NCI-H524 (cell line): ENCODE results near the gene METTL24.
A peak's percentile ranks its signal among the peaks of the same experiment; 100 is the strongest.

Source experiments
- DNase-seq, 2 experiments: peaks; one replicate each; lab custom pipeline; 2025; lab: John Stamatoyannopoulos, UW

METTL24 gene

DNA sequence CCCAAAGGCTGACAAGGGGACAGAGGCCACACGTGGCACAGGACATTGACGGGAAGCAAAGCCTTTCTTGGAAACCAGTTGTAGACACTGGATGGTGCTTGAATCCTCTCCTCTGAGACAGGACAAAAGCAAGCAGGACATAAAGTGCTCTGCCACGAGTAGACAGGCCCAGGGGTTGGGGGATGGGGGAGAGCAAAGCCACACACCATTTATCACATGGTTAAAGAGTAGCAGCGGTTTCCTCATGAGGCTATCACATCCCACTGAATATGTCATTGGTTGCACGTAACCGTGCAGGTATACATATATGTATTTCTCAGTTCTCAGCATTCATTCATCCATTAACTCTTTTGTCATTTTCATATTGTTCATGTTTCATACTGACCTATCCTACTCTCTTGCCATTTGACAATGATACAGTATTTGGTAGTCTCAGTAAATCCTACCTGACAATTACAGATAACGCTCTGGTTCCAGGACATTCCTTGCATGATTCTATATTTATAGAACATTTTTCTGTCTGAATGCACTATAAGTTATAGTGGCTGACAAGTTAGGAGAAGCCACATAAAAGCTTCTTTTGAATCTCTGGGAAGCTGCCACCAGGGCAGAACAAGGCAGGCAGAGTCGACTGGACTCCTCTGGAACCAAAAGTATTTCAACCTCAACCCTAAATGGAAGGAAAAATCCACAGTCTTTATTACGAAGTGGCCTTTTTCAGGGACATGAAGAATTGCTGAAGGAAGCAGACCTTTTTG is 23.5 kb downstream of the METTL24 start:
- no peak for DNase-seq

DNA sequence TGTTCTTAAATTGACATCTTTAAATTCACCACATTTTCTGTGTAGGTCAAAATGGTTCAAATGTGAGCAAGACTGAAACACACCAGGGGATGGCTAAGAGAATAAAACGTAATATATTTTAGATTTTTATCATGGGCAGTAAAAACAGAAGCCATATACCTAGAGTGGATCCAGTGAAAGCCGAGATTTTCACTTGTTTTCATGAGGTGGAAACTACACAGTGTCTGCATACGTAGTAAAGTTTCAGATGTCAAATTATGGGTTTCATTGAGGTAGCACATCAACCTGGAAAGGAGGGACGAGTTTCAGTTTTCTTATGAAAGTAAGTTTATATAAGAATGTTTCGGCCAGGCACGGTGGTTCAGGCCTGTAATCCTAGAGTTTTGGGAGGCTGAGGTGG is 25.9 kb downstream of the METTL24 start:
- DNase-seq = no peak

DNA sequence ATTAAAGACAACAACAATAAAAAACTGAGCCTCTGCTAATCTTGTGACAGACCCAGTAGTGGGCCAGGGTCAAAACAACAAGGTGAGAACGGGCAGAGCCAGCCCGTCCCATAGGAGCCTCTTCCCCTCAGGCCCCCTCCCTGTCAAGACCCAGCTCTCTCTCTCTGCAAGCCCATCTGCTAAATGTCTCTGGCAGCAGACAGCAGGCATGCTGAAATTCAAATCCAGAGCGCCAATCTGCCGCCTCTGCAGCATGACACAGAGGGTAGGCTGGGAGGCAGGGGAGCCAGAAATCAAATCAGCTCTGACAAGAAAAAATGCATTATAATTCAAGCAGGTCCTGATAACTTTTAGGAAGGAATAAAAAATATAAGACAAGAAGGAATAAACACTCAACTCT is 26.3 kb downstream of the METTL24 start:
- peak; percentile 74 to 82 for DNase-seq

DNA sequence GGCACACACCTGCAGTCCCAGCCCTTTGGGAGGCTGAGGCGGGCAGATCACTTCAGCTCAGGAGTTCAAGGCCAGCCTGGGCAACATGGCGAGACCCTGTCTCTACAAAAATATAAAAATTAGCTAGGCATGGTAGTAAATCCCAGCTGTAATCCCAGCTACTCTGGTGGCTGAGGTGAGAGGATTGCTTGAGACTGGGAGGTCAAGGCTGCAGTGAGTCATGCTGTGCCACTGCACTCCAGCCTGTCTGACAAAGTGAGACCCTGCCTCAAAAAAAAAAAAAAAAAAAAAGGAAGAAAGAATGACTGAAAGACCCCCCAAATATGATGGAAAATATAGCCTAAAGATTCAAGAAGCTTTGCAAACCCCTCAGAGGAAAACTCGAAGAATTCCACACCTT is 26.8 kb downstream of the METTL24 start:
- DNase-seq = no peak

DNA sequence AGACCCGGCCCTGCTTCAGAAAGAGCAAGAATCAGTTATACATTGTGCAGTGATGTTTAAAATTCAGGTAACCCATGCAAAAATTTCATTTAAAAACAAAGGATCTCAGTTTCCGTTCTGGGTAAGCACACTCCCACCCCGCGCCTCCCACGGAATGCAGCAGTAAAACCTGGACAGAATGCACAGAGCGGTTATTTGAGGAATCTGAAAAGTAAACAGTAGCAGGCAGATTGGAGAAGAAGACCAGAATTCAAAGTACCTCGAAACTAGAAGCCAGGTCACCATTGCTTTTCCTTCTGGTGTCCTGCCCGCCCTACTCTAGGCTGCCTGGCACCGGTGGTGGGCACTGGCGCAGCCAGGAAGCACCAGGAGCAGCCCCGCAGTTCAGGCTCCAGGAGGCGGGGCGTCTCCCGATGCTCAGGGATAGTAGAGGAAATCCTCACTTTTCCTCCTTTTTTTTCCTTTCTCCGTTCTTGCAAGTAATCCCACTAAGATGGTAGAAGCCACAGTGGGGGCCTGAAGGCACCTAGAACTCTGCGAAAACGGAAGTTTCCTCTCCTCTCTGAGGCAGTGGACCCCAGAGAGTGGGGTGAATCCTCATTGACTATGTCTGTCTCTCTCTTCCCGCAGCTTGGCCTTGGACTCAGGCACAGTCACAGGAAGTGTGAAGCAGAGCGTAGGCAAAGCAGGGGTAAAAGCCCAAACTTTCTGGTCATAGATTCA is 28.3 kb downstream of the METTL24 start:
- DNase-seq = no peak

DNA sequence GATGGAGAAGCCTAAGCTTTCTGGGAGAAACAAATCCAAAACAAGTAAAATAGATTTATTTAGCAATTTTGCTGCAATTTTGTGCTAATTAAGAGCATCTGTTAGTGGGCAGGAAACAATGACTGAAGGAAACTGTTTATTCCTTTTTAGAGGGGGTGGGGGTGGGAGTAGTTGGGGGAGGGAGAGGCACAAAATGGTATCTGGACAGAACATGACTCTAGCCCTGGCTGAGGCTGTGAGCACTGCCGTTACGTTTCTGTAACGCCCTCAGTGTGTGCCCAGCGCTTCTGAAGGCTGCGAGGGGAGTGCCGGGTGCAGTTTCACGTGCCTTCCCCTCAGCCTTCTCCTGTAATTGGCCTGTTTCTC is 28.8 kb downstream of the METTL24 start:
- DNase-seq = no peak

DNA sequence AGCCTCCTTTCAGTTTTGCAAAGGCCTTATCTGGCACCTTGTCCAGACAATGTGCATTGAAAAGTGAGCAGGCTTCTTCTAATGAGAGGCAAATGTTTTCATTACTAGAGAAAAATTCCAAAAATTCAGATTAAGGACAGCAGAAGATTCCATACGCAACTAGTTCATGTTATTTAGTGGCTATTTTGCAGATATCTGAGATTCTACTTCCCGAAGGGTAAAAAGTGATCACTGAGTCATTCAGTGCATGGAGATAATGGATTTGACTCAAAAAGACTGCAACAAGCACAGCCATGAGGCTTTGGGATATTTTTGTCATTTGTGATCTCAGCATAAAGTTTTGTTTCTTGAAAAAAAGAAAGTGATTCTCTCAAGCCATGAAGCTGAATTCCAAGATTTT is 29.9 kb downstream of the METTL24 start:
- DNase-seq = no peak

DNA sequence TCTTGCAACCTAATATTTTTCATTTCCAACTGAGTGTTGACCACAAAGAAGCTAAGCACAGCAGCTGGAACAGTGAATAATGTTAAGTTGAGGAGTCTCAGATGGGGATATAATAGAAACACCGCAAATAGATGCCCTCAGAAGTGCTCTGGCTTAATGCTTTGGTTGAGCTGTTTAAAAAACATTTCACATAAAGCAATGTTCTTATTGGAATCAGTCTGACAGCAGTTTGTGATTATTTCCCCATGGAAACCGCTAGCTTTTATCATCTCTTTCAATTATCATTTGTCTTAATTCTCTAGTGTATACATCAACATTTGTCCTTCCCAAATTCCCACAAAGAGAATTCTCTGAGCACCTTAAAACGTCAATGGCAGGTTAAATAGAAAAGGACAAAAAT is 30.8 kb downstream of the METTL24 start:
- no peak for DNase-seq

DNA sequence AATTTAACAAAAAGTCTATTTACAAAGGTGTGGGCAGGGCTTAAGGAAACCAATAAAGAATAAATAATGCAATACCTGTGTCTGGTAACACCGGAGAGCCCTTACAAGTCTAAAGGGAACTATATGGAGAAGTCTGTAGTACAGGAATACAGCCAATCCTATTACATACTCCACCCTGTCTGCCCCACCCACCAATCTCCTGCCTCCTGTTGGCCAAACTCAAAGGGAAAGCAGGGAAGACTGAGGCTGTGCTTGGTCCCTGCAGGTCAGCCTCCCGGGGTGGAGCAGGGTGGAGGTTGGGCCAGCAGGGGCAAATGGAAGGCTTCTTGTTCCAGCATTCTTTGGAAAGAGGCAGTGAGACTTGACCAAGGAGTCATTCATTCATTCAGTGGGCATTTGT is 31.5 kb downstream of the METTL24 start:
- no peak for DNase-seq

DNA sequence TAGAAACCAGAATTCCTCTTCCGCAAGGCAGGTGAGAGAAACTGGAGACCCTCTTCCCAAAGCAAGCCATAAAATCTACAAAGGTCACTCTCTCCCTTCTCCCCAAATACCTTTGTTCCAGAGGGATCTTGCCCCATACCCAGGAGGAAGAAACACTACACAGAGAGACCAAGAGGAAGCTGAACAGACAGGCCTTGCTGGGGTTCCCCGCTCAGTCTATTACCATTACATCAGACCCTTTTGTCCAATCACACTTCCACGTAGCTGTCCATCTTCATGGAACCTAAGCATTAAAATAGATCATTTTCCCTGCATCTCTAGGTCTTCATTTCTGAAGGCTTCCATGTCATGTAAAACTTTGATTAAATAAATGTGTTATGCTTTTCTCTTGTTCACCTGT is 32.1 kb downstream of the METTL24 start:
- no peak for DNase-seq

DNA sequence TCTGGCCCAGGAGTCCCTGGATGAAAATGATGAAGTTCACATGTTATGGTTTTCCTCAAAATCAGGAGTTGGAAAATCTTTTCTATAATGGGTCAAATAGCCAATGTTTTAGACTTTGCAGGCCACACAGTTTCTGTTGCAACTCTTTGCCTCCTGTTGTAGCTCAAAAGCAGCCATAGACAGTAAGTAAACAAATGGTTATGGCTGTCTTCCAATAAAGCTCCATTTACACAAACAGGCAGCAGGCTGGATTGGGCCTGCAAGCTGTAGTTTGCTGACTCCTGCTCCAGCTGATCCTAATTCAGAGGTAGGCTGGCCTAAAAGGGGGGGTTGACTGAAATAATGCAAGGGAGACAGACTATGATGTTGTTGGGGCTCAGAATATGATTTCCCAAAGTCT is 33.0 kb downstream of the METTL24 start:
- no peak for DNase-seq

DNA sequence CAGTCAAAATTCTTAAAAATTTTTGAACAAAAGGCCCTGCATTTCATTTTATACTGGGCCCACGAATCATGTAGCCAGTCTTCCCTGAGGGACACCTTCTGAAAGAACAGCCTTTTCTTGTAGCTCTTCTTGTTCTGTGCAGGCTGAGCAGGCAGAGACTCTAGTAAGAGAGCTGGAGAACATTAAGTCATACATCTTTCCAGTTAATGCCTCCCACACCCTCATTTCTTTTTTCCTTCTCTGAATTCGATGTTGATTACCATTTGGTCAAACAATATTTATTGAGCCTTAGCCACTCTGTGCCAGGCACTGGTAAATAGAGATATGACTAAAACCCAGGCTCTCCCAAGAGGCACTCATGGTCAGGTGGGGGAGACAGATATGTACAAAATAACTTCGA is 33.6 kb downstream of the METTL24 start:
- no peak for DNase-seq

DNA sequence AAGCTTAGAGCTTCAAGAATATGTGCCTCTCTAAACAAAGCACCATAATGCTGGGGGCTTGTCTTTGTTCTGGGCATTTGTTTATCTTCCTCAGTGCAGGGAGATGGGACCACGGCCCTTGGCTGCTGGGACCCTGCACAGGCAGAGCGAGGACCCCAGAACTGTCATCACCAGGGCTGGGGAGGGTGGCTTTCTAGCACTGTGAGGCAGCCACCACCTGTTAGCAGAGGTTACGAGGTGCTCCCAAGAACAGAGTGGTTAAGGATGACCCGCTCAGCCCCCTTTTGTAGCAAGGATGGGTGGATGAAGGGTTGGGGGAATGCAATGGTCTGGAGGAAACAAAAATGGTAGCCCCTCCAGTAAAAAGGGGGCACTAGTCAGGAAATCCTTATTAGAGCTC is 34.9 kb downstream of the METTL24 start:
- DNase-seq = no peak

DNA sequence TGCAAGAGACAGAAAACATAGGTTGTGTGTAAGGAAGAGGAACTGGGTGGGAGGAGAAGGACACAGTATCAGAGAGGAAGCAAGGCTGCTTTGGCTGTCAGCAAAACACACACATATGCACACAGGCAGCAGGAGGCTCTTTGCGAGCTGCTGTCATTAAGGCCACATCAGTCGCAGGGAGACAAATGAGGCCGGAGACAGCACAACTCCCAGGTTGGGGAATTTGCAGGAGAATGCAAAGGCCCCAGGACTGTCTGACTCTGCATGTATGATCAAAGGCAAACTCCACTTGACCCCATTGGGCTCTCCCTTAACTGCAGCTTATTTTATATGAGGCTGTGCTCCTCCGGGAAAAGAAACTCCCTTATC is 35.3 kb downstream of the METTL24 start:
- DNase-seq = no peak

DNA sequence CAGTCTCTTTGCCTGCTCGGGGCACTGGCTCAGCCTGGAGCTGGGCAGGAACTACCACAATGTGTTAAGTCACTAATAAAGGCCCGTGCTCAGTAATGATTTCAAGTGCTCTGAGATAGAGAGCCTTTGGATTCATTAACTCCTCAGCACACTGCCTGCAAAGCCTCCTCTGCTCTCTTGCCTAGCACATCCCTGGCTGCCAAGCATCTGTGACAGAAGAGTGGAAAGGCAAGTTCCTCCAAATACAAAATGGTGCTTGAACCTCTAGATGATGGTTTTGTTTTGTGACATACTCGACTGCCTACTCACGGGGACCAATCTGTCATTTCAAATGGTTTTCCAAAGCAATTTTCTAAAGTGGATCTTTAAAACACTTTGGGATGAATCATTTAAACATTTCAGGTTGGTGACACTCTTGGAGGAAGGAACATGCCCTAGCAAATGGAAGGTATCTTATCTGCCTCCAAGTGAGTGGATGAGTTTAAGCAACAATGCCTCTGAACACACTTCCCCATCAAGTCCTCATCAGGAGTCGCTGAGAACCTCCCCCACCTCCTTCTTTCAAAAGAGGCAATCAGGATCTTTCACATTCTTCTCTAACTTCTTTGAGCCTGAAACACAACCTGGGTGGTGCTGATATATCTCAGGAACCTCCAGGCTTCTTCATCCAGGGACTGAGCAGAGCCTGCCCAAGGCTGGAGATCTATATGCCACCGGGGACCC is 35.8 kb downstream of the METTL24 start:
- DNase-seq = no peak

DNA sequence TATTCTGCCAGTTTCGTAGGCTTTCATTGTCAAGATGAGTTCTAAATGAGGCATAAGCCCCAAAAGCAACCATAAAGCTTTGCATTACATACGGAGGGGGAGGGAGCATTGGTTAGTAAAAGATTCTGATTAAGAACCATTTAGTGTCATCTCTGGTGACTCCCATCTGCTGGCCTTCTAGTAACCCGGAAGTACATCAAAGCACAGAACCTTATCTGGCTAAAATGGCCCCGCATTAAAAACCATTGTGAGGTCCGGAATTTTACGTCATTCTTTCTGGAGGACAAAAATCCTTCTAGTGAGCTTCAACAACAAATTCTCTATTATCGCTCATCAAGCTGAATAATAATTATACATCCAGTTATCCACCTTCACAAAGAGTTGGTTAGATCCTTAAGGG is 37.8 kb downstream of the METTL24 start:
- DNase-seq = no peak

DNA sequence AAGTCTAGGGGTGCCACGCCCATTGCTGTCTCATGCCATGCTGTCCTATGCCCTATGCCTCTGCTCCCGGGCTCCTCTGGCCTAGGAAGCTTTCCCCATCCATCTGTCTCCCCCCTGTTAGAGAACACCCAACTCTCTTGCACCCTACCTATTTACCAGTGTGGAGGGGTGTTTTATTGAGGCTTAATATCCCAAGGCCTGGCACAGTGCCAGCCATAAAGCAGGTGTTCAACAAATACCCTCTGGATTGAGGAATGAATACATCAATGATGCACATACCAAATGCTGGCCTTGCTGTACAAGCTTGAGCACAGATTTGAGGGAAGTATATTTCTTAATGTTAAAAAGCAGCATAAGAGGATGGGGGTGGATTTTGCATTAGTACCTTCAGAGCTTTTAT is 38.3 kb downstream of the METTL24 start:
- peak; percentile 54 to 79 for DNase-seq

DNA sequence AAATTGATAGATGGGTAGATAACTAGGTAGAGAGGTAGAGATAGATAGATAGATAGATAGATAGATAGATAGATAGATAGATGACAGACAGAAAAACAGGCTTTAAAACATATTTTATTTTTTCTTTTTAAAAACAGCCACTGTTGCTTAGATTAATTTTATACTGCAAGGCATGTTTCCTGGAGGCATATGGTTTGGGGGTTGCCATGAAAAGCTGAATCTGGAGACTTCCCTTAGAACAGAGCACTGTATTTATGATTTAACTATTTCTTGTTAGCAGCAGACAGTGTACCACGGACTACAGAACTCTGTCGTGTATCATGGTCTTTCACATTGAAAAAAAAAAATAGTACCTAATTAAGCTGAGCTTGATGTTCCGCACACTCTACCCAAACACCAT is 38.8 kb downstream of the METTL24 start:
- no peak for DNase-seq

DNA sequence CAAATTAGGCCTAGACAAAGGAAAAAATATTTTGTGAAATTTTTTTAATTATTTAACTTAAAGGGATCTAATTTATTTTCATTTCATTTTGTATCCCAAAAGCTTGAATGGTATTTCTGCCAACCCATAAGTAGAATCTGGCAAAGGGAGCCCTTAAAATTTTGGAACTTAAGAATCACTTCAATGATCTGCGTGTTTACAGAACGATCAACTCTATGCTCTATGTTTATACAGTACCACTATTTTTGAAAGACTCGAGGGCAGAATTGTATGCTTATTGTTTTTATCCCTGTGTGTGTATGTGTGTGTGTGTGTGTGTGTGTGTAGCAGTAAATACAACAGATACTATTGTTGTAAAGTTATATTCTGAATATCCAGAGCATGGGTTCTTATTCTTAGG is 39.2 kb downstream of the METTL24 start:
- DNase-seq = no peak

DNA sequence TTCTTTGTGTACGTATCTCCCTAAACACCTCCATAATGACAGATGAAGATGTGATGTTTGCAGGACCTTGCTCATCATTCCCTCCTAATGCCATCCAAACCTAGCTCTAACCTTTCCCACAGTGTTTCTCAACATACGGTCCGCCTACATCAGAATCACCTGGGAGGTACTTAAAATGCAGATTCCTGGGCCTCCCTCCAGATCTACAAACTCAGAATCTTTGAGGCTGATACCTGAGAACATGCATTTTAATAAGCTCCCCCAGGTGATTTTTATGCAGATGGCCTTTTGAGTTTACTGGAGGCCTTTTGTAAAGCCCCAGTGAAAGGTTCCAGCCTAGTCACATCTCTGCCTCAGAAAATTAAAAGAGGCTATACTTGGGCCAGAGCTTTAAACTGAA is 40.5 kb downstream of the METTL24 start:
- DNase-seq = no peak

DNA sequence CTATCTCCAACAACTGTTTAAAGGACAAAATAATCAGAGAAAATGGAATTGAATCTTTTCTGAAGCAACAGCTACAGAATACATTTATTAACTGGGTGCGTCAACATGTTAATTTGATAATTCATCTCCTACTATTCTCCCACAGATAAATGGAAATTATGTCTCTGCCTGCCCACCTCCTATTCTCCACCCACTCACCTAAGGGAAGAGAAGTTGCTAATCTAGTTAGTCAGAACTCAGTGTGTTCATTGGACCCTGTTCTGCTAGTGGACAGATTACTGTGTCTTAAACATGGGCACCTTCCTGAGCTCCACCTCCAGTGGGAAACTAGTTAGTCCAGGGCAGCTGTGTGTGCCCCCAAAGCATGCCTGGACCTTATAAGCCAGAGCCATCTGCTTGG is 41.0 kb downstream of the METTL24 start:
- DNase-seq = peak in 1 of 2 experiments; percentile 4

DNA sequence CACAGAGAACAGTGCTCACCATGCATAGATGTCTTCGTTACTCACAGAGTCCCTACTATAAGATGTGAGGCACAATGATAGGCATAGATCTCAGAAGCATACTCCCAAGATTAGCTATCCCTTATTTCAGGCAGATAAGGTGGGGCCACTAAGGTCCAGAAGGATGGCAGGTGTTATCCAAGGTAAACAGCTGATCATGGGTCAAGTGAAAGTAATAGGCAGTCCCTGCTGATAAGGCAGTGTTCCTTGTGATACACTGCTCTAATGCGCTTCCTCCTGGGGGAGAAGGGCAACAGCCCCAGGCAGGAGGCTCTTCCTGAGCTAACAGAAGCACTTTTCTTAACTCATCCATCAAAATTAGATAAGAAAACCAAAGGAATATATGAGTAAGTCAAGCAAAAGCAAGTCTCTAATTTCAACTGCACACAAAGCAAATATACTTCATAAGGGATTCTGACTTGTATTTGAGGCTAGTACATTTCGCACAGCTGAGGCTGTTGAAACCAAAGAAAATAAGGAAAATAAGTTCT is 42.2 kb downstream of the METTL24 start:
- no peak for DNase-seq
